ENCODE results near the gene SH3YL1. TPM values are rescaled to one million over a fixed set of nuclear protein-coding genes. Genes with fewer than 3 reads are reported as not detected.

The SH3YL1 gene
- total RNA-seq, 1 donor from 2014 or later: 11.1 TPM

- no peak for ATAC-seq
- DNase-seq (ENCODE audit: missing footprints): no peak
- intact Hi-C loops (cut with DNase I): no loop called here
These were observed 1.7 kb downstream of the SH3YL1 start for GRCh38 chr2:262117-262516.

- DNase-seq (ENCODE audit: missing footprints) (no peak), ATAC-seq (no peak)
- intact Hi-C loops (cut with DNase I): no loop called here
These were observed 3.2 kb downstream of the SH3YL1 start for GRCh38 chr2:260507-261161.

DNA sequence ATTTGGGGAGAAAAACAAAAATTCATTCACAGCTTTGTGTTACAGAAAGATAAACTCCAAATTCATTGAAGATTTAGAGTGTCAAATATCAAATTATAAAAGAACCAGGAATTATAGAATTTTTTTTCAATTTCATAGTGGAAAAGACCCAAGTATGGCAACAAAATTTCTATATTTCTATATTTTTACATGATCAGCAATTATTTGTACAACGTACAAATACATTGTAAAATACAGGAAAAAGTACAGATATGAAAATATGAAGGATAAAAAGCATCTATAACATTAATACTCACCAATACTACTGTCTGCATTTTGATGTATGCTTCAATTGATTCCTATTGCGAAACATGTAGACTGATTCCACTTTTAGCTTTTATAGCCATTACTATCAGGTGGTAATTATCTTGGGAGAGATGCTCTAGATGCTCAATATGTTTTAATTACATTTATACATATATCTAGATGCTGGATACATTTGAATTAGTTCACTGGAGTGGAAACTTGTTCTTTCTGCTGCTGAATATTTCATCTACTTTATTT lies 4.0 kb downstream of the SH3YL1 start:
- intact Hi-C loops (cut with DNase I): no loop called here
- DNase-seq (ENCODE audit: missing footprints): no peak
- no peak for ATAC-seq

GRCh38 chr2:258933-259332 lies 4.9 kb downstream of the SH3YL1 start:
- intact Hi-C loops (cut with DNase I): no loop called here
- no peak for DNase-seq (ENCODE audit: missing footprints)
- no peak for ATAC-seq

DNA sequence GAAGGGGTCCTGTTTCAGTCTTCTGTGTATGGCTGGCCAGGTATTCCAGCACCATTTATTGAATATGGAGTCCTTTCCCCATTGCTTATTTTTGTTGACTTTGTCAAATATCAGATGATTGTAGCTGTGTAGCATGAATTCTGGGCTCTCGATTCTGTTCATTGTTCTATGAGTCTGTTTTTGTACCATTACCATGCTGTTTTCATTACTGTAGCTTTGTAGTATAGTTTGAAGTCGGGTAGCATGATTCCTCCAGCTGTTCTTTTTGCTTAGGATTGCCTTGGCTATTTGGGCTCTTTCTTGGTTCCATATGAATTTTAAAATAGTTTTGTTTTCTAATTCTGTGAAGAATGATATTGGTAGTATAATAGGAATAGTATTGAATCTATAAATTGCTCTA lies 6.0 kb downstream of the SH3YL1 start:
- DNase-seq (ENCODE audit: missing footprints) (no peak), ATAC-seq (no peak)
- intact Hi-C loops (cut with DNase I): no loop called here

DNA sequence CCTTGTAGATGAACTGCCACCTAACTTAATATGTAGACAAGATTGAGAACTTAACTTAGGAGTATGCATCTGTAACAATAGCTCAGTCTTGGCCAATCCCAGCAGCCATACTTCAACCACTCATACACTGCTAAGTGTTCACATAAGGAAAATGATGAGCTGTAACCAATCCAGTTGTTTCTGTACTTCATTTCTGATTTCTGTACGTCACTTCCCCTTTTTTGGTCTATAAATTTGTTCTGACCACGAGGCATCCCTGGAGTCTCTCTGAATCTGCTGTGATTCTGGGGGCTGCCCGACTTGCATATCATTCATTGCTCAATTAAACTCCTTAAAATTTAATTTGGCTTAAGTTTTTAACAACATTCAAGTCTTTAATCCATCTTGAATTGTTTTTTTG lies 6.4 kb downstream of the SH3YL1 start:
- DNase-seq (ENCODE audit: missing footprints): no peak
- no peak for ATAC-seq
- intact Hi-C loops (cut with DNase I): no loop called here

- no peak for ATAC-seq
- no peak for DNase-seq (ENCODE audit: missing footprints)
- intact Hi-C loops (cut with DNase I): no loop called here
These were observed 7.7 kb downstream of the SH3YL1 start for GRCh38 chr2:256094-256493.

GRCh38 chr2:255195-255594 lies 8.6 kb downstream of the SH3YL1 start:
- DNase-seq (ENCODE audit: missing footprints) (no peak), ATAC-seq (no peak)
- intact Hi-C loops (cut with DNase I): no loop called here

GRCh38 chr2:254241-254640 lies 9.6 kb downstream of the SH3YL1 start:
- intact Hi-C loops (cut with DNase I): no loop called here
- ATAC-seq (no peak), DNase-seq (ENCODE audit: missing footprints) (no peak)

DNA sequence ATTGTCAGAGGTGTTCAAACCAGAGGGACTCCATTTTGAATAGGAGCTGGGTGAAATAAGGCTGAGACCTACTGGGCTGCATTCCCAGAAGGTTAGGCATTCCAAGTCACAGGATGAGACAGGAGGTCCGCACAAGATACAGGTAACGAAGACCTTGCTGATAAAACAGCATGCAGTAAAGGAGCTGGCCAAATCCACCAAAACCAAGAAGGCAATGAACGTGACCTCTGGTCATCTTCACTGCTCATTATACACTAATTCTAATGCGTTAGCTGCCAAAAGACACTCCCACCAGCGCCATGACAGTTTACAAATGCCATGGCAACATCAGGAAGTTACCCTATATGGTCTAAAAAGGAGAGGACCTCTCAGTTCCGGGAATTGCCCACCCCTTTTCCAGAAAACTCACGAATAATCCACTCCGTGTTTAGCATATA lies 10.6 kb downstream of the SH3YL1 start:
- intact Hi-C loops (cut with DNase I): no loop called here
- ATAC-seq: no peak
- no peak for DNase-seq (ENCODE audit: missing footprints)

- intact Hi-C loops (cut with DNase I): no loop called here
- no peak for ATAC-seq
- DNase-seq (ENCODE audit: missing footprints): no peak
These were observed 11.7 kb downstream of the SH3YL1 start for GRCh38 chr2:252001-252602.

DNA sequence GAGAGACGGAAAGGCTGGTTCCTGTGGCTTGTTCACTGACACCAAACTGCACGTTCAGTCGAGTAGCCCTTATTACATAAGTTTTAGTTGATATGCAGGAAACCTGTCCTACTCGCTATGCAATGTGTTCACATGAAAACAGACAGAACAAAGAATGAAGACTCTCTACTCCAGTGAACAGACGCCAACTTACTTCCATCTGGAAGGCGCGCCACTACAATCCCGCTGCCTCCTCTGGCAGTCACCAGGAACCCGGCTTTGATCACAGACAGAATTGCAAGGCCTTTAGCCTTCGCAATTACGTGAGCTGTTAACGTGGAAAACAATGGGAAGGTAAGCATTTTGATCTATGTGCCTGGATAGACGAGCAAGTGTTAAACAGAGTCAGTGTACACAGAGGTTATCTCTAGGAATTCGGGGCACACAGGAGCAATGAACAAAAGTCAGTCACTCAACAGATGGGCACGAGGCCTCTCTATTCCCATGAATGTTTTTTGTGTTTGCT lies 14.2 kb downstream of the SH3YL1 start:
- intact Hi-C loops (cut with DNase I): loop anchor here (5.0 kb wide), 1 partner anchor 388 kb away; no protein-coding TSS in a partner anchor
- DNase-seq (ENCODE audit: missing footprints) (no peak), ATAC-seq (no peak)

- intact Hi-C loops (cut with DNase I): loop anchor here (5.0 kb wide), 1 partner anchor 389 kb away; no protein-coding TSS in a partner anchor
- ATAC-seq (no peak), DNase-seq (ENCODE audit: missing footprints) (no peak)
These were observed 15.1 kb downstream of the SH3YL1 start for GRCh38 chr2:248724-249123.

GRCh38 chr2:246489-247144 lies 17.2 kb downstream of the SH3YL1 start:
- no peak for DNase-seq (ENCODE audit: missing footprints)
- no peak for ATAC-seq
- intact Hi-C loops (cut with DNase I): loop anchor here (2.0 to 5.0 kb wide), 2 partner anchors 44 to 391 kb away; no protein-coding TSS in a partner anchor

DNA sequence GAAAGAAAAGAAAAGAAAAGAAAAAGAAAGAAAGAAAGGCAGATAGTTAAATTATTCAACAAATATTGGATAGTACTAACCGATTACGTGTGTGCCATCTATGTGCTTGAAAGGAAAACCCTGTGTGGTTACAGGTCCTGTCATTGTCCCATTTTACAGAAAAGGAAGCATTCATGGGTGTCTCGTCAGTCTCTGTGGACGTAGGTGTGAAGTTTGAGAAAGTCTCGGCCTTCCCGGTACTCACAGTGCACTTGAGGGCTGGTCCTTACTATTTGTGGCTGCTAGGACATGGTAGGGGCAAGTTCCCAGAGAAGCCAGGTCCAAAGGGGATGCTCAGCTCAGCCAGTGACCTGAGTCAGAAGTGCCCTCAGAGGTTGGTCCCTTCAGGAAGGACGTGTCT lies 19.3 kb downstream of the SH3YL1 start:
- DNase-seq (ENCODE audit: missing footprints) (no peak), ATAC-seq (no peak)
- intact Hi-C loops (cut with DNase I): no loop called here

GRCh38 chr2:238869-239268 lies 25.0 kb downstream of the SH3YL1 start:
- DNase-seq (ENCODE audit: missing footprints) (no peak), ATAC-seq (no peak)
- intact Hi-C loops (cut with DNase I): no loop called here

DNA sequence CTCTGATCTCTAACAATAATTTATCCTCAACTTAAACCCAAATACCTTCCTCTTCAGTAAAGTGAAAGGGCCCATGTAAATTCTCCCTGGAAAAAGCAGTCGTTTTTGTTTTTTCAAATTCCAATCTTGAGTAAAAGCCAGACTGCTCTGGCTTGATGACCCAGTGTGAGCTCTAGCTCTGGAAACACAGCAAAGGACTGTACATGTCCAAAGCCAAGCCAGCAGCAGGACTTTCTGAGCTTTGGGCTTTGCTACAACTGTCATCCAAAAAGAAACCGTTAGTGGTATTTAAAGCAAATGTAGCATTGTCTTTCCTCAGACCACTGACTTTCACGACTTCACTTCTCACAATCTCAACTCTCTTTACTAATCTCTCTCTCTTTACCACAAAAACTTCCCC lies 25.4 kb downstream of the SH3YL1 start:
- intact Hi-C loops (cut with DNase I): no loop called here
- no peak for DNase-seq (ENCODE audit: missing footprints)
- ATAC-seq: no peak

DNA sequence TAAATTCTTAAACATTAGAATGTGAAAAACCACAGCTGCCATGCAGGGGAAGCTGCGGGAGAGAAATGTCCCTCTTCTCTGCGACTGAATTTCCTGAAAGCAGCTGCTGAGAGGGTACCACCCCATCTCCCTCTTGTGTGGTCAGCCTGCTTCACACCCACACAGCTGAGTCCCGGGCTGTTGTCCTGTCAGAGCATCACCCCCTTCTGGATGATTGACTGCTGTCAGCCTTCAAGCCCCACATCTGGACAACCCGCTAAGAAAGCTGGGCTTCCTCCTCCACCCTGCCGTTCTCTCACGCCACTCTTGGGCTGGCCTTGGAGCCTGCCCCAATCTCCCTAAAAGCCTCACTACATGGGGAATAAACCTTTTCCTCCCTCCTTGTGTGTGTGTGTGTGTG lies 26.0 kb downstream of the SH3YL1 start:
- DNase-seq (ENCODE audit: missing footprints) (no peak), ATAC-seq (no peak)
- intact Hi-C loops (cut with DNase I): no loop called here

- no peak for ATAC-seq
- DNase-seq (ENCODE audit: missing footprints): no peak
- intact Hi-C loops (cut with DNase I): no loop called here
These were observed 26.8 kb downstream of the SH3YL1 start for GRCh38 chr2:236993-237539.

GRCh38 chr2:234421-234820 lies 29.4 kb downstream of the SH3YL1 start:
- ATAC-seq: no peak
- no peak for DNase-seq (ENCODE audit: missing footprints)
- intact Hi-C loops (cut with DNase I): no loop called here
